Spleen (tissue), 7 donors: ENCODE results near the gene TANGO6.

ENCODE experiments used
- POLR2A ChIP-seq, 3 donors: fragments of 450-650 bp; IDR thresholded peaks; one replicate each; pipeline ENCODE4 v1.5.1; 2017; ENCODE audit warnings: antibody characterized with exemption in 3 of 3, mild to moderate bottlenecking in 1 of 3
- TF ChIP-seq, protein P1 (sequence below), 11 experiments: fragments of 200-600 bp in 7 of 11; fragments of 450-650 bp in 4 of 11; sonication (generic) in 4 of 11; IDR thresholded peaks in 8 of 11; conservative IDR thresholded peaks in 3 of 11; 1 replicate in 7 of 11; 2 replicates in 4 of 11; pipeline versions ENCODE4 v1.4.0 to v1.8.0; 2016 to 2021; ENCODE audit warnings: antibody characterized with exemption in 11 of 11, inconsistent platforms in 4 of 11, mild to moderate bottlenecking in 1 of 11
- donor health status: DM: no; HTN: no; CAD: no; lungs with moderate emphysema.
- donor health status: DM: no; HTN: no; CAD: no.
- donor health status: DM: no; HTN: no; CAD: no.

DNA sequence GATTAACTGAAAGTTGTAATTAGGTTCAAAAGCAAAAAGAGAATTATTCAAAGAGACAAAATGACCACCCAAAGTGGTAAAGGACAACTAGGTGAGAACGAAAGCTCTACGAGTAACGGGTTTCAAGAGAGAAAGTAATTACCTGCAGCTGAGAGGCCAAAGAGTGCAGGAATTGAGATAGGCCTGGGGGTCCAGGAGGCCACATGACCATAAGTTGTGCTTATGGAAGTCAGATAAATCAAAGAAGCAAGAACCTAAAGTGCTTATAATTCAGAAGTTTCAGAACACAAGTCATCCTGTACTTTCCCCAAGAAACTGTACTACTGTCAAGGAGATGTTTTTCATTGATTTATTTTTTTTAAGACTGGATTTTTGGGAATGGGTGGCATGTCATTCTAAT lies 91.1 kb downstream of the TANGO6 start:
- TF ChIP-seq, protein P1, sequence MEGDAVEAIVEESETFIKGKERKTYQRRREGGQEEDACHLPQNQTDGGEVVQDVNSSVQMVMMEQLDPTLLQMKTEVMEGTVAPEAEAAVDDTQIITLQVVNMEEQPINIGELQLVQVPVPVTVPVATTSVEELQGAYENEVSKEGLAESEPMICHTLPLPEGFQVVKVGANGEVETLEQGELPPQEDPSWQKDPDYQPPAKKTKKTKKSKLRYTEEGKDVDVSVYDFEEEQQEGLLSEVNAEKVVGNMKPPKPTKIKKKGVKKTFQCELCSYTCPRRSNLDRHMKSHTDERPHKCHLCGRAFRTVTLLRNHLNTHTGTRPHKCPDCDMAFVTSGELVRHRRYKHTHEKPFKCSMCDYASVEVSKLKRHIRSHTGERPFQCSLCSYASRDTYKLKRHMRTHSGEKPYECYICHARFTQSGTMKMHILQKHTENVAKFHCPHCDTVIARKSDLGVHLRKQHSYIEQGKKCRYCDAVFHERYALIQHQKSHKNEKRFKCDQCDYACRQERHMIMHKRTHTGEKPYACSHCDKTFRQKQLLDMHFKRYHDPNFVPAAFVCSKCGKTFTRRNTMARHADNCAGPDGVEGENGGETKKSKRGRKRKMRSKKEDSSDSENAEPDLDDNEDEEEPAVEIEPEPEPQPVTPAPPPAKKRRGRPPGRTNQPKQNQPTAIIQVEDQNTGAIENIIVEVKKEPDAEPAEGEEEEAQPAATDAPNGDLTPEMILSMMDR (IDR thresholded peaks at IDR 0.05 in 8 of 11, conservative IDR thresholded peaks at IDR 0.05 in 3 of 11) = no peak
- TF ChIP-seq POLR2A (IDR thresholded peaks at IDR 0.05) = no peak
